ENCODE measurements around the gene CDK19.

Gene CDK19

DNA sequence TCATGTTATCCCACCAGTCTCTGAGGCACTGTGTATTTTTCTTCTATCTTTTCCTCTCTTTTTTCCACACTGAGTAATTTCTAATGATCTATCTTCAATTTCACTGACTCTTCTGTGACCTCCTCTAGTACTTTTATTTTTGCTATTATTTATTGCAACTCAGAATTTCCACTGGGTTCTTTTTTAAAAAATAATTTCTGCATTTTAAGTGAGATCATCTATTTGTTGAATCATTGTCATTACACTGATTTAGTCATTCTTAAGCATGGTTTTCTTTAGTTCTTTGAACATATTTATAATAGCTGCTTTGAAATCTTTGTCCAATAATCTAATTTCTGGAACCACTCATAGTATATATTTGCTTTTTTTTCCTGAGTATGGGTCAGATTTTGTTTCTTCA is 242.1 kb downstream of the CDK19 start:
- H4K20me1 ChIP-seq (ENCODE audit: insufficient read depth, low read length): no peaks in the 10 kb centered on the region
- H3K9me3 ChIP-seq (replicated peaks; ENCODE audit: insufficient read depth, low read length): no peaks in the 10 kb centered on the region
- no peaks in the 10 kb centered on the region for H3K27me3 ChIP-seq (replicated peaks; ENCODE audit: insufficient read depth, low read length)
- H3K27ac ChIP-seq (ENCODE audit: low read length): no peak overlapping the region
- H3K79me2 ChIP-seq (ENCODE audit: low read length): no peaks in the 10 kb centered on the region
- H3K4me2 ChIP-seq (ENCODE audit: low read depth, low read length): no peak overlapping the region
- no peaks in the 10 kb centered on the region for H3K36me3 ChIP-seq (replicated peaks; ENCODE audit: insufficient read depth, low read length)
- H3K9me2 ChIP-seq (replicated peaks; ENCODE audit: insufficient read depth, low read length): no peaks in the 10 kb centered on the region
- H3K4me1 ChIP-seq (ENCODE audit: low read length): no peaks in the 10 kb centered on the region
- H2AFZ ChIP-seq (ENCODE audit: low read length): no peak overlapping the region
- H3F3A ChIP-seq (ENCODE audit: insufficient read depth, low read length): no peaks in the 10 kb centered on the region
- H3K9ac ChIP-seq (ENCODE audit: low read length): no peak overlapping the region
- TF ChIP-seq, protein P1, sequence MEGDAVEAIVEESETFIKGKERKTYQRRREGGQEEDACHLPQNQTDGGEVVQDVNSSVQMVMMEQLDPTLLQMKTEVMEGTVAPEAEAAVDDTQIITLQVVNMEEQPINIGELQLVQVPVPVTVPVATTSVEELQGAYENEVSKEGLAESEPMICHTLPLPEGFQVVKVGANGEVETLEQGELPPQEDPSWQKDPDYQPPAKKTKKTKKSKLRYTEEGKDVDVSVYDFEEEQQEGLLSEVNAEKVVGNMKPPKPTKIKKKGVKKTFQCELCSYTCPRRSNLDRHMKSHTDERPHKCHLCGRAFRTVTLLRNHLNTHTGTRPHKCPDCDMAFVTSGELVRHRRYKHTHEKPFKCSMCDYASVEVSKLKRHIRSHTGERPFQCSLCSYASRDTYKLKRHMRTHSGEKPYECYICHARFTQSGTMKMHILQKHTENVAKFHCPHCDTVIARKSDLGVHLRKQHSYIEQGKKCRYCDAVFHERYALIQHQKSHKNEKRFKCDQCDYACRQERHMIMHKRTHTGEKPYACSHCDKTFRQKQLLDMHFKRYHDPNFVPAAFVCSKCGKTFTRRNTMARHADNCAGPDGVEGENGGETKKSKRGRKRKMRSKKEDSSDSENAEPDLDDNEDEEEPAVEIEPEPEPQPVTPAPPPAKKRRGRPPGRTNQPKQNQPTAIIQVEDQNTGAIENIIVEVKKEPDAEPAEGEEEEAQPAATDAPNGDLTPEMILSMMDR (IDR thresholded peaks at IDR 0.05; ENCODE audit: low read length): no peak
- TF ChIP-seq EZH2 (optimal IDR thresholded peaks at IDR 0.05; ENCODE audit: low read depth, low read length): no peak
- no peak for TF ChIP-seq EZH2phosphoT487 (IDR thresholded peaks at IDR 0.05; ENCODE audit: low read length)
- H3K4me3 ChIP-seq (ENCODE audit: low read length): no peak overlapping the region
- DNase-seq: no peak

DNA sequence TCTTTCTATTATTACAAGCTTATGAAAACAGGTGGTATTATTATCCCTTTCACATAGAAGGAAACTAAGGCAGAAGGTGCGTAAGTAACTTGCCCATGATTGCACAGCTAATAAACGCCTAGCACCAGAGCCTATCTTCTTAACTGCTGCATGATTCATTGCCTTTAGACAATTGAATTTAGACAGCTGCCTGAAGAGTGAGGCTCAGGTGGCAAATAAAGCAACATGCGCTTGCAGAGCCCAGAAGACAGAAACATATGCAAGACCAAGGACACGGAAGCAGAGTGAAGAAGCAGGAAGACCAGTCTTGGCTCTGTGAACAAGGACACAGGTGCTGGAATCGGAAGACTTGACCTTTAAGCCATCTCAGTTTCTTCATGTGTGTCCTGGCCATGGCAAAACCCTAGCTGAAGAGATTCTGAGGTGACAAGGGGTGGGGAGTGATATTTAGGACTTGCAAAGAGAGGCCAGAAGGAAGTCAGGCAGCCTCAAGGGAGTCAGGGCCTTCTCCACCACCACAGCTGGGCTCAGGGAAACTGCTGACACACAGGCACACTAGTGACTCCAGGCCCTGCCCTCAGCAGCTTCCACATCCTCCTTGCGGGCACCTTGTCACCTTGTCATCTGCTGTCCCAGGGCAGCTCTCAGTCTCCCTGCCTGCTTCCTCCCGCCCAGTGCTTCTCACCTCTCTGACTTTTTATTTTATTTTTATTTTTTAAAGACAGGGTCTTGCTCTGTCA is 247.1 kb downstream of the CDK19 start:
- no peaks in the 10 kb centered on the region for H3K27me3 ChIP-seq (replicated peaks; ENCODE audit: insufficient read depth, low read length)
- H2AFZ ChIP-seq (ENCODE audit: low read length): no peak overlapping the region
- H3K79me2 ChIP-seq (ENCODE audit: low read length): no peaks in the 10 kb centered on the region
- no peaks in the 10 kb centered on the region for H3K36me3 ChIP-seq (replicated peaks; ENCODE audit: insufficient read depth, low read length)
- no peaks in the 10 kb centered on the region for H4K20me1 ChIP-seq (ENCODE audit: insufficient read depth, low read length)
- H3K4me2 ChIP-seq (ENCODE audit: low read depth, low read length): no peak overlapping the region
- H3K4me3 ChIP-seq (ENCODE audit: low read length): no peak overlapping the region
- H3K9ac ChIP-seq (ENCODE audit: low read length): no peak overlapping the region
- TF ChIP-seq EZH2 (optimal IDR thresholded peaks at IDR 0.05; ENCODE audit: low read depth, low read length) (no peak), EZH2phosphoT487 (IDR thresholded peaks at IDR 0.05; ENCODE audit: low read length) (no peak)
- TF ChIP-seq, protein P1 (IDR thresholded peaks at IDR 0.05; ENCODE audit: low read length): no peak
- no peaks in the 10 kb centered on the region for H3K9me2 ChIP-seq (replicated peaks; ENCODE audit: insufficient read depth, low read length)
- no peak for DNase-seq
- no peak overlapping the region for H3K27ac ChIP-seq (ENCODE audit: low read length)
- H3K4me1 ChIP-seq (ENCODE audit: low read length): no peaks in the 10 kb centered on the region
- H3K9me3 ChIP-seq (replicated peaks; ENCODE audit: insufficient read depth, low read length): no peaks in the 10 kb centered on the region
- no peaks in the 10 kb centered on the region for H3F3A ChIP-seq (ENCODE audit: insufficient read depth, low read length)

DNA sequence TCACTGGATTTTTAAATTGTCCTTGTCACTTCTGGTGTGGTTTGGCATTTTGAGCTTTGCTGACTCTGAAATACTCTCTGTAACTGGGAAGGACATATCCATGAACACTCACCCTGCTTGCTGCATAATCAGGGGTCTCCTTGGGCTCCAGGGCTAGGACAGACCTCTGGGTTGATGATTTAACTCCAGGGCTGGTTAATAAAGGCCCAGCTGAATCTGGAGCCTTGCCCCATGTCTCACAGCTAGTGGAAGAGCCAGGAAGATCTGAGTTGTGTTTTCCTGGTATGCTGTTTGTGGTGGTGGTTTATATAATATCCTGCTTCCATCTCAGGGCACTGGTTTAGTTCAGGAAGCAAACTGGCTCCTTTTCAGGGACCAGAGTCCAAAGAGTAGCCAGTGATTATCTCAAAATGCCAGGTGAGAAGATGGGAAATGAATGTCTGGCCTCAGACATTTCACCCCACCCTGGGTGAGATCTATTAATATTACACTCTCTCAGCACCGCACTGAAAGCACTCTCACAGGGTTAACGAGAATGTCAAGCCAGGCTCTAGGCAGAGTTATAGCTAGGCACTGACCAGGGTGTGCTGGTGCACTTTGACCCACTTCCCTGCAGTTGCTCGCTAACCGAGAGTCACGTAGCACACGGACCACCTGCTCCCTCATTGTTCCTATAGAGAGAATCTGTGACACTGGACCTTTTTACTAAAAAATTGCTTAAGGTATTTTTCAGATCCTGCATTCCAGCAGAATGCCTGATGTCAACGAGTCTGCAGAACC is 248.7 kb downstream of the CDK19 start:
- no peaks in the 10 kb centered on the region for H3K9me3 ChIP-seq (replicated peaks; ENCODE audit: insufficient read depth, low read length)
- DNase-seq: no peak

More for the DNA sequence above, 248.7 kb downstream of the CDK19 start:
- Histone ChIP-seq H3K27ac (ENCODE audit: low read length) (no peak overlapping the region), H3K4me2 (ENCODE audit: low read depth, low read length) (no peak overlapping the region), H3F3A (ENCODE audit: insufficient read depth, low read length) (no peaks in the 10 kb centered on the region), H3K9ac (ENCODE audit: low read length) (no peak overlapping the region), H4K20me1 (ENCODE audit: insufficient read depth, low read length) (no peaks in the 10 kb centered on the region), H3K27me3 (replicated peaks; ENCODE audit: insufficient read depth, low read length) (no peaks in the 10 kb centered on the region), H3K4me3 (ENCODE audit: low read length) (no peak overlapping the region), H3K79me2 (ENCODE audit: low read length) (no peaks in the 10 kb centered on the region), H3K36me3 (replicated peaks; ENCODE audit: insufficient read depth, low read length) (no peaks in the 10 kb centered on the region), H3K4me1 (ENCODE audit: low read length) (no peaks in the 10 kb centered on the region), H3K9me2 (replicated peaks; ENCODE audit: insufficient read depth, low read length) (no peaks in the 10 kb centered on the region), H2AFZ (ENCODE audit: low read length) (no peak overlapping the region)
- TF ChIP-seq EZH2phosphoT487 (IDR thresholded peaks at IDR 0.05; ENCODE audit: low read length) (no peak), EZH2 (optimal IDR thresholded peaks at IDR 0.05; ENCODE audit: low read depth, low read length) (no peak)
- TF ChIP-seq, protein P1 (IDR thresholded peaks at IDR 0.05; ENCODE audit: low read length): no peak

Measured in MM.1S (cell line).